A204.1 (cell line): ENCODE results near the gene CHIT1.

Source experiments
- FAIRE-seq: peaks from 2 replicates; lab custom pipeline; 2012; peaks lifted over from hg19 to GRCh38; lab: Jason Lieb, UNC

CHIT1 gene

DNA sequence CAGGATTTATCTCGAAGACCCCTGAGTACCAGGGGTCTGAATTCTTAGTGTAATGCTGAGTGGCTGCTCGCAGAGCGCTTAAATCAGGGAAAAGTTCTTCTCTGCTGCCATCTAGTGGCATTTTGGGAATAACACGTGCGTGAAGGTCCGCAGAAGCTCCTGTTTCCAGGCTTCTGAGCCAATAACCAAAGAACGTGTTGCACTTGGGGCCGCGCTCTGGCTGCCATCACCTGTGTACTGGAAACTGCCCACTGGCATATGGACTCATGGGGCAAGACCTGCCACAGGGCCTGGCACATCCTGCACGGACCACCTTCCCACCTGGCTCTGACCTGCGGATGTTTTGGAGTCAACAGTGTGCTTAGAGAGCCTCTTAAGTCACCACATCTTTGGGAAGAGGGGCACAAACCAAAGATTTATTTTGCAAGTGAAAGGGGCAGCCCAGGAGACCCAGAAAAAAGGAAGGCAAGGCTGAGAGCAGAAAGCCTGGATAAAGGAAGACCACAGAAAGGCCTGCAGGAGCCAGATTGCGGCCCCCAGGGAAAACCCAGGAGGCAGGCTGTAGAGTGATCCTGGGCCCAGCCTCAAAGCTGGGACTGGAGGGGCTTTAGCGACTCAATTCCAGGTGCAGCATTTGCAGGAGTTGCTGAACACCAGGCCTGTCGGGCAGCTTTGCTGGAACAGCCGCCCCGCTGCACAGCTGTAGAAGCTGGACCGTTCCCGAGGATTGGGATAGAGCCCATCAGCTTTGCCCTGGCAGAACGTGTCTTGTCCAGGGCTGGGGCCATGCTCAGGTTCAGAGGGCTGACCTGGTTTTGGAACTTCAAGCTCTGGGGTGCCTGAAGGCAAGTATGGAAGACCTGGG, 13.0 kb downstream of the CHIT1 start:
- no peak for FAIRE-seq

DNA sequence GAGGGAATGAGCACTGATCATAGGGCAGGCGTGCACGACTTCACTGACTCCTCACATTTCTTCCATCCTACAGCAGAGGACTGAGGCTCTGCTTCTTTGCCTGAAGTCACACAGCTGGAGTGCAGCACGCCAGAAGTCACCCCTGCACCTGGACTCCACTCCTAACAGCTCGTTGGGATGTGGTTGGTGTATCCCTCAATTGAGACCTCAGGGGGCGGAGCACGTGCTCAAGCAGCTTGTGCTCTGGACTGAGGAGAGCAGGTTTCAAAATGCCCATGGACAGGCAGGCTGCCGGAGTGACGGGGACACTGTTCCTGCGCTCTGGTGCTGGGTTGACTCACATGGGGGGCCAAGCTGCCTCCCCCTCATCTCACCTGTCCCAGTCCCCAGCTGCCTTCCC, 13.9 kb downstream of the CHIT1 start:
- FAIRE-seq: no peak

- FAIRE-seq: no peak
Observed at GRCh38 chr1:203214871-203215270, 14.6 kb downstream of the CHIT1 start.

- no peak for FAIRE-seq
Observed at GRCh38 chr1:203213126-203213525, 16.3 kb downstream of the CHIT1 start.

- no peak for FAIRE-seq
Observed at GRCh38 chr1:203211812-203212211, 17.7 kb downstream of the CHIT1 start.

GRCh38 chr1:203210988-203211387, 18.5 kb downstream of the CHIT1 start:
- no peak for FAIRE-seq

- no peak for FAIRE-seq
Observed at GRCh38 chr1:203210350-203210749, 19.1 kb downstream of the CHIT1 start.

- FAIRE-seq: no peak
Observed at GRCh38 chr1:203208181-203208580, 21.3 kb downstream of the CHIT1 start.

DNA sequence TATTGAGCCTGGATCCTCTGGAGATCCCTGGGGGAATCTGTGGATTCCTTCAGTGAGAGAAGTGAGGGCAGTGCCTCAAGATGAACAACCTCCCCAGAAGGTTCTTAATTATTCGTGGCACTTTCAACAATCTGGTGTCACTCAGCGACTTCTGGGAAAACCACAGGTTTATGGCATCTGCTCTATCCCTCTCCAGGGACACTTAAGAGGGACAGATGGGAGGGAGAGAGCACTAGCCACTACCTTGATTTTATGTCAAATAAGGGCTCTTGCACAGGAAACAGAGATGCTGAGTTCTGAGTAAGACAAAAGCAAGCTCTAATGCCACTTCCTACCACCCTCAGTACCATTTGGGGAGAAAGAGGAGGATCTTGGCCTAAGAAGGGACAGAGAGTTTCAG, 21.7 kb downstream of the CHIT1 start:
- FAIRE-seq: no peak

DNA sequence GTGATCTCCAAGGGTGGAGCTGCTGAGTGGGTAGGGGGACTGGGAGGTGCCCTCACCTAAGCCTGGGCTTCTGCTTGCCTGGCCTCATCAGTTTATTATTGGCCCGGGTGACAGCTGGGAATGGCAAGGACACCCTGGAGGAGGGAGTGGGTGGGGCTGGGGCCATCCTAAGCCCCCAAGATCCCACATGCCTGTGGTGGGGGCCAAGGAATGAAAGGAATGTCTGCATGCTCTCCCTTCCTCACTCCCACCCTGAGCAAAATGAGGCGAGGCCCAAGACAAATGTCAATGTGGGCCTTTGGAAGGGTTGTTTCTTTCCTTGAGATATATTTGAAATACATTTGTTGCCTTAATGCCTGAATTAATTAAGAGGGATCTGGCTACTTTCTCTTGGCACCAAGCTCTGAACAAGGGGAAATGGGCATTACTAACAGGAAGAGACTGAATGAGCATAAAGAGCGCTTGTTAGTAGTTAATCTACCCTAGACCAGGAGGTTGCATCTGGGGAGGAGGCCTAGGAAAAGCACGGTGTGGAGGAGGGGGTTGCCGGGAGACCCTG, 23.3 kb downstream of the CHIT1 start:
- FAIRE-seq: no peak

GRCh38 chr1:203204756-203205155, 24.7 kb downstream of the CHIT1 start:
- FAIRE-seq: no peak

GRCh38 chr1:203202431-203203245, 26.8 kb downstream of the CHIT1 start:
- FAIRE-seq: no peak

- FAIRE-seq: no peak
Observed at GRCh38 chr1:203201516-203202205, 27.8 kb downstream of the CHIT1 start.

DNA sequence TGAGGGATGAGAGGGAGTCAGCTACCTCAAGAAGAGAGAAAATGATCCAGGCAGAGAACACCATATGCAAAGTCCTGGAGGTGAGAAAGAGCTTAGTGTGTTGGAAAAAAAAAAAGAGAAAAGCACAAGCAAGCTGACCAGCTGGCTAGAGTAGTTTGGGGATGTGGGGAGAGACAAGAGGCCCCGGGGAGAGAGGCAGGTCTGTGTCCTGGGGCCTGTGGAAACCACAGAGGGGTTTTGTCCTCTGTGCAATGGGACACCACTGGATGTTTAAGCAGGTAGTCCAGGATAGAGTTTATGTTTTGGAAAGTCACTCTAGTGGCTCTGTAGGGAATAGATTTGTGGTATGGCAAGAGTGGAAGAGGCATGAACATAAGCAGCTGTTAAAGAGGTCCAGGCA, 28.6 kb downstream of the CHIT1 start:
- no peak for FAIRE-seq

DNA sequence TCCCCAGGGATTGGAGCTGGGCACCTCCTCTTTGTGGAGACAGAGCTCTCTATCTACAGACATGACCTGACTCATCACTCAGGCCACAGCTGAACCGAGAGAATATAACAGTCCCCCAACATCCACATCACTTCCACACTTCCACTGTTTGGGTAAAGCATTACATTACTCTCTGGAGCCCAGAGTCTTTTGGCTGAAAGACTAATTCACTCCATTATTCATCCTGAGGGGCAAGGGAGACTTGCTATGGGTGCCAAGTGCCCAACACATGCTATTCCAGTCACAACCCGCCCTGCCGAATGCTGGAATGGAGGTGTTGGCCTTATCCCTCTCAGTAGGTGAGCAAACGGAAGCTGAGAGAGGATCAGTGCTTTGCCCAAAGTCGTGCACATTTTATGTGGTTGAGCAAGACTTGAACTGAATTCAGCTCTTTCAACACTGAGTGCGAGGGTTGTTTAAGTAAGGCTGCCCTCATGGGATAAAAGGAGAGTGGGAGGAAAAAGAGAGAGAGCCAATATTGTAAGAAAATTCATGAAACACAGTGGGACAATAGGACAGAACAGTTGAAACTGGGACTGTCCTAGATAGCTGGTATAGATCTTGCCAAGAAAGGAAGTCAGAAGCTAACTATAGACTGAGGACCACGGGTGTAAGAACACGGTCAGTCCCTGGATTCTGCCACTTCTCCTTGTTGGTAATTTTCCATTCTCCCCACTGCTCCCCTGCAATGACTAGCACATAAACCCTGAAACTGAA, 29.5 kb downstream of the CHIT1 start:
- FAIRE-seq: no peak

DNA sequence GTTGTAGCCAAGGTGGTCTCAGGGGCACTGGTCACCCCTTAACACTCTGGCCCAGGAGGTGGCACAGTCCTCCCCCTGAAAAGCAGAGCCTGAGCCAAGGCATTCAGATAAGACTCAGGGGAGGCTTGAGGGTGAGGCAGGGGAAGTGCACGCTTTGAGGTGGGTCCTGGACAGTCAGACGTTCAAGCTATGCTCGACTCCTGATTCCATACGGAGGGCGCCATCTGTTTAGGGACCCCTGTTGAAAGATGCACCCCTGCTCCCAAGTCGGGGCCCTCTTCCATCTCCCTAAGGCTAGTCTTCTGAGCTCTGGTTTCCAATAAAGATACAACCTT, 30.0 kb downstream of the CHIT1 start:
- no peak for FAIRE-seq

DNA sequence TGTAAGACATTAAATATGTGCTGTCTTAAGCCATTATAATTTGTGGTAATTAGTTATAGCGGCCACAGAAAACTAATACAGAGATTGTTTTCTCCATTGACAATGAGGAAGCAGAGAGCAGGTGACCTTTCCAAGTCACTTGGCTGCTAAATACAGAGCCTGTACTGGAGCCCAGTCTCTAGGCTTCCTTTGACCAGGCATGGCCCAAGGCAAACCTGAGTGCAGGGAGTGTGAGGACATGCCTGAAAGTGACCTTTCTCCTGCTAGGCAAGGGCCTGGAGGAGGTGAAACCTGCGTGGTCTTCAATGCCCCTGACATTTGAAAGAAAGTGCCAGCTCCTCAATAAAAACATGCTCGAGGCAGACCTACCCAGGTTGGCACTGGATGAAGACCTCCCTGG, 30.5 kb downstream of the CHIT1 start:
- no peak for FAIRE-seq

- FAIRE-seq: no peak
Observed at GRCh38 chr1:203197625-203198024, 31.8 kb downstream of the CHIT1 start.

DNA sequence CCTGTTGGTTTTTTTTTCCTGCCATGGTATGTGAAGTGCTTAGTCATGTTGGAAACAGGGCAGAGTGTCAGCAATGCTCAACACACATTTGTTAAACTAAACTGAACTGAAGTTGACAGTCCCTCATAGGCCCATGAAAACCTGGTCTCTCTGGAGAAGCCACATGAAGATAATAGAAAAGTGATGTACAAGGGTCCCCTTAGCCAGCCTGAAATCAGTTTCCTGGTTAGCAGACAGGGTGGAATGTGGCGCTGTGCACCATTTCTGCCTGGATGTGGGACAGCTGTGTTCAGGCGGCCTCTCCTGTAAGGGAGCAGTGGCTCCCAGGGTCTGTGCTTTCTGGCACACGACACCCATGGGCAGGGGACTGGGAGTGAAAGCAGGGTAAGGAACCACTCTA, 33.1 kb downstream of the CHIT1 start:
- FAIRE-seq: no peak

- no peak for FAIRE-seq
Observed at GRCh38 chr1:203190949-203191348, 38.5 kb downstream of the CHIT1 start.

GRCh38 chr1:203189951-203190352, 39.5 kb downstream of the CHIT1 start:
- no peak for FAIRE-seq

GRCh38 chr1:203188686-203189232, 40.7 kb downstream of the CHIT1 start:
- no peak for FAIRE-seq
